Measurements from ENCODE around the gene IKBKE.

- no peak for TF ChIP-seq CTCF (optimal IDR thresholded peaks at IDR 0.05 in 1 of 3, IDR thresholded peaks at IDR 0.05 in 1 of 3, conservative IDR thresholded peaks at IDR 0.05 in 1 of 3; ENCODE audit: extremely low read depth in 1 of 3, insufficient read depth in 2 of 3, low read length in 3 of 3)
- no peak for TF ChIP-seq EZH2 (IDR thresholded peaks at IDR 0.05; ENCODE audit: low read length)
Observed at GRCh38 chr1:206503591-206504362, 33.5 kb downstream of the IKBKE start.

Data from keratinocyte (primary cell).